ENCODE results near the gene HPS1.

Gene HPS1

GRCh38 chr10:98368644-98369043 is 78.1 kb downstream of the HPS1 start:
- H3K4me3 ChIP-seq (replicated peaks in 1 of 2; ENCODE audit: low read depth in 2 of 2, low read length in 2 of 2), result no peak overlapping the region
- TF ChIP-seq CTCF (IDR thresholded peaks at IDR 0.05; ENCODE audit: low read depth, low read length), result no peak
- DNase-seq (ENCODE audit: low read depth in 2 of 2), result no peak

GRCh38 chr10:98367604-98368451 is 78.9 kb downstream of the HPS1 start:
- TF ChIP-seq CTCF (IDR thresholded peaks at IDR 0.05; ENCODE audit: low read depth, low read length), result no peak
- no peak overlapping the region for H3K4me3 ChIP-seq (replicated peaks in 1 of 2; ENCODE audit: low read depth in 2 of 2, low read length in 2 of 2)
- no peak for DNase-seq (ENCODE audit: low read depth in 2 of 2)

Measured in cardiac fibroblast (primary cell).